K562 (cell line): ENCODE data around the gene WDR47. TPM values are rescaled to one million over a fixed set of nuclear protein-coding genes. Genes with fewer than 3 reads are reported as not detected.

Source experiments
- BRD4 ChIP-seq: fragments of 200-600 bp; sonication (generic); IDR thresholded peaks from 2 replicates; pipeline ENCODE4 v1.6.1; 2017; ENCODE audit warnings: inconsistent platforms
- CSDE1 ChIP-seq, 2 experiments: fragments of 450-650 bp; IDR thresholded peaks; 2 replicates each; pipeline ENCODE4 v1.6.1; 2016; ENCODE audit warnings: mild to moderate bottlenecking in 1 of 2
- HLTF ChIP-seq: fragments of 450-650 bp; IDR thresholded peaks from 2 replicates; pipeline ENCODE4 v1.6.1; 2016
- KDM2B ChIP-seq: fragments of 250-450 bp; sonication (Bioruptor Pico); IDR thresholded peaks from 2 replicates; pipeline ENCODE4 v1.8.0; 2021; ENCODE audit warnings: mild to moderate bottlenecking, moderate library complexity
- KDM4B ChIP-seq, 2 experiments: fragments of 450-650 bp in 1 of 2; sonication (generic) in 1 of 2; IDR thresholded peaks; 2 replicates each; pipeline ENCODE4 v1.6.1; 2016 to 2017; ENCODE audit warnings: borderline replicate concordance in 2 of 2, antibody characterized with exemption in 1 of 2, low read depth in 1 of 2, mild to moderate bottlenecking in 1 of 2
- PTTG1 ChIP-seq: fragments of 450-650 bp; IDR thresholded peaks from 2 replicates; pipeline ENCODE4 v1.6.1; 2016; ENCODE audit warnings: low read depth, mild to moderate bottlenecking, missing genetic modification characterization, missing compliant biosample characterization
- RBBP5 ChIP-seq: fragments of 200-600 bp; sonication (generic); IDR thresholded peaks from 2 replicates; pipeline ENCODE4 v1.6.1; 2012; ENCODE audit warnings: borderline replicate concordance, mild to moderate bottlenecking, low read length, control low read depth, inconsistent platforms; ENCODE audit not compliant: insufficient read depth, poor library complexity, severe bottlenecking
- SRSF9 ChIP-seq: fragments of 200-400 bp; formaldehyde crosslinking; IDR thresholded peaks from 2 replicates; pipeline ENCODE4 v1.6.1; 2017; ENCODE audit warnings: low read depth, low read length, borderline replicate concordance
- ZBTB8A ChIP-seq: fragments of 450-650 bp; IDR thresholded peaks from 2 replicates; pipeline ENCODE4 v1.6.1; 2018; ENCODE audit warnings: mild to moderate bottlenecking, moderate library complexity; ENCODE audit not compliant: partially characterized antibody
- ZFX ChIP-seq: sonication (generic); formaldehyde crosslinking; IDR thresholded peaks from 2 replicates; pipeline ENCODE4 v1.8.0; 2022; ENCODE audit warnings: mild to moderate bottlenecking, missing genetic modification reagents, moderate library complexity
- ZNF316 ChIP-seq: fragments of 450-650 bp; IDR thresholded peaks from 2 replicates; pipeline ENCODE4 v1.6.1; 2016
- ZNF780A ChIP-seq: fragments of 250-450 bp; sonication (Bioruptor Pico); IDR thresholded peaks from 2 replicates; pipeline ENCODE4 v1.5.0; 2021; ENCODE audit warnings: mild to moderate bottlenecking
- polyA plus RNA-seq, 8 experiments: library from polyadenylated mRNA; depleted of rRNA in 4 of 8; stranded (reverse) in 5 of 8; unstranded in 3 of 8; fragments of >200 nt; fragmentation: Nextera tagmentation in 2 of 8; fragmentation: Illumina TruSeq in 1 of 8; extraction: Ambion mirVana in 2 of 8; extraction: Trizol in 1 of 8; gene quantifications; 2 replicates each; pipeline versions ENCODE4 v1.2.1 to v1.2.3, GENCODE V29; 2011 to 2014; ENCODE audit warnings: inconsistent platforms in 1 of 8, missing spikeins in 1 of 8
- total RNA-seq, 7 experiments: library from RNA; depleted of rRNA in 6 of 7; stranded (reverse); fragments of >200 nt in 6 of 7; fragmentation: Illumina TruSeq in 2 of 7; extraction: Trizol in 2 of 7; gene quantifications; 2 replicates each; pipeline versions ENCODE4 v1.2.1 to v1.2.3, GENCODE V29; 2011 to 2021; ENCODE audit warnings: low replicate concordance in 1 of 7
- TF ChIP-seq, protein P1 (sequence below): fragments of 200-600 bp; sonication (generic); IDR thresholded peaks from one replicate; pipeline ENCODE4 v1.6.1; 2012; ENCODE audit warnings: mild to moderate bottlenecking, low read depth, low read length, inconsistent platforms
- TF ChIP-seq, protein P2 (sequence below): fragments of 250-450 bp; sonication (Bioruptor Pico); IDR thresholded peaks from 2 replicates; pipeline ENCODE4 v1.8.0; 2022; ENCODE audit warnings: moderate library complexity, mild to moderate bottlenecking, inconsistent platforms

The WDR47 gene
- total and polyA plus RNA-seq, 9 of the 15 experiments (the other 6 are each of a cell fraction or from before 2014, with no cell fraction given): 1.3 to 10.1 (median 4.9) TPM

DNA sequence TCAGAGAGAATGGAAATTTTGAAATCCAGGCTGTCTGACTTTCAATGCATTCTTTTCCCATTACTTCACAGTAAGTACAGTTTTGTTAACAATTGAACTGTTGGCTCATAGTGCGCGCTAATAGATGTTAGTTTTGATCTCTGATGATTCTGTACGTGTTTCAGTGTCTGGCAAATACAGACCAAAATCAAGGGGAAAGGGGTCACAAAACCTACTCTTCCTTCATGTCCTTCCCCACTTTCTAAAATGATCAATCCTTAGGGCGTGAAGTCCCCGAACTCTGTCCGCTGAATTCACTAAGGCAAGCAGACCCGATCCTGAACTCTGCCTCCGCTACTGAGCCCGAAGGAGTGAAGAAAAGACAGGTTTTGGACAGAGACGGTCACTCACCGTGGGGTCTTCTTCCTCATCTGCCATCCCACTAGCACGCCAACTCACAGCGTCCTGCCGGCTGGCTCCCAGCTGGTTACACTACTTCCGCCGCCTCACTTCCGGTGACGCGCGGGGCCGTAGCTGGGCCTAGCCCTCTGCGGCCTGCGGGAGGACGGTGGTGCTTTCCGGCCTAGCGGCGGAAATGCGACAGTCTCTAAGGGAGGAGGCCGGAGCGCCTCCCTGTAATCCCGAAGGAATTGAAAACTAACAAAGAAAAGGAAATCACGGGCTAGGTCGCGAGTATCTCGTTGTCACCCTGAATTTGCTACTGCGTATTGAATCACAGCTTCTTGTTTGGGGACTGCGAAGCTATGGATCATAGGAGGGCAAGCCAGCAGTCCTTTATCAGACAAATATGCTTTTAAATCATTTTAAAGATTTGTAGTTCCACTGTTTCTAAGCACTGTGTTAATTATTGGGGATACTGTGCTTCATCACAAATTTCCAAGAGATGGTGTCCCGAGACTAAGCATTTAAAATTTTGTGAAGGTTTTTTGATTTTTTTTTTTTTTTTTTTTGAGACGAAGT, 33.9 kb upstream of the WDR47 start, which contains the start of gene TAF13 (continued):
- TF ChIP-seq, protein P1, sequence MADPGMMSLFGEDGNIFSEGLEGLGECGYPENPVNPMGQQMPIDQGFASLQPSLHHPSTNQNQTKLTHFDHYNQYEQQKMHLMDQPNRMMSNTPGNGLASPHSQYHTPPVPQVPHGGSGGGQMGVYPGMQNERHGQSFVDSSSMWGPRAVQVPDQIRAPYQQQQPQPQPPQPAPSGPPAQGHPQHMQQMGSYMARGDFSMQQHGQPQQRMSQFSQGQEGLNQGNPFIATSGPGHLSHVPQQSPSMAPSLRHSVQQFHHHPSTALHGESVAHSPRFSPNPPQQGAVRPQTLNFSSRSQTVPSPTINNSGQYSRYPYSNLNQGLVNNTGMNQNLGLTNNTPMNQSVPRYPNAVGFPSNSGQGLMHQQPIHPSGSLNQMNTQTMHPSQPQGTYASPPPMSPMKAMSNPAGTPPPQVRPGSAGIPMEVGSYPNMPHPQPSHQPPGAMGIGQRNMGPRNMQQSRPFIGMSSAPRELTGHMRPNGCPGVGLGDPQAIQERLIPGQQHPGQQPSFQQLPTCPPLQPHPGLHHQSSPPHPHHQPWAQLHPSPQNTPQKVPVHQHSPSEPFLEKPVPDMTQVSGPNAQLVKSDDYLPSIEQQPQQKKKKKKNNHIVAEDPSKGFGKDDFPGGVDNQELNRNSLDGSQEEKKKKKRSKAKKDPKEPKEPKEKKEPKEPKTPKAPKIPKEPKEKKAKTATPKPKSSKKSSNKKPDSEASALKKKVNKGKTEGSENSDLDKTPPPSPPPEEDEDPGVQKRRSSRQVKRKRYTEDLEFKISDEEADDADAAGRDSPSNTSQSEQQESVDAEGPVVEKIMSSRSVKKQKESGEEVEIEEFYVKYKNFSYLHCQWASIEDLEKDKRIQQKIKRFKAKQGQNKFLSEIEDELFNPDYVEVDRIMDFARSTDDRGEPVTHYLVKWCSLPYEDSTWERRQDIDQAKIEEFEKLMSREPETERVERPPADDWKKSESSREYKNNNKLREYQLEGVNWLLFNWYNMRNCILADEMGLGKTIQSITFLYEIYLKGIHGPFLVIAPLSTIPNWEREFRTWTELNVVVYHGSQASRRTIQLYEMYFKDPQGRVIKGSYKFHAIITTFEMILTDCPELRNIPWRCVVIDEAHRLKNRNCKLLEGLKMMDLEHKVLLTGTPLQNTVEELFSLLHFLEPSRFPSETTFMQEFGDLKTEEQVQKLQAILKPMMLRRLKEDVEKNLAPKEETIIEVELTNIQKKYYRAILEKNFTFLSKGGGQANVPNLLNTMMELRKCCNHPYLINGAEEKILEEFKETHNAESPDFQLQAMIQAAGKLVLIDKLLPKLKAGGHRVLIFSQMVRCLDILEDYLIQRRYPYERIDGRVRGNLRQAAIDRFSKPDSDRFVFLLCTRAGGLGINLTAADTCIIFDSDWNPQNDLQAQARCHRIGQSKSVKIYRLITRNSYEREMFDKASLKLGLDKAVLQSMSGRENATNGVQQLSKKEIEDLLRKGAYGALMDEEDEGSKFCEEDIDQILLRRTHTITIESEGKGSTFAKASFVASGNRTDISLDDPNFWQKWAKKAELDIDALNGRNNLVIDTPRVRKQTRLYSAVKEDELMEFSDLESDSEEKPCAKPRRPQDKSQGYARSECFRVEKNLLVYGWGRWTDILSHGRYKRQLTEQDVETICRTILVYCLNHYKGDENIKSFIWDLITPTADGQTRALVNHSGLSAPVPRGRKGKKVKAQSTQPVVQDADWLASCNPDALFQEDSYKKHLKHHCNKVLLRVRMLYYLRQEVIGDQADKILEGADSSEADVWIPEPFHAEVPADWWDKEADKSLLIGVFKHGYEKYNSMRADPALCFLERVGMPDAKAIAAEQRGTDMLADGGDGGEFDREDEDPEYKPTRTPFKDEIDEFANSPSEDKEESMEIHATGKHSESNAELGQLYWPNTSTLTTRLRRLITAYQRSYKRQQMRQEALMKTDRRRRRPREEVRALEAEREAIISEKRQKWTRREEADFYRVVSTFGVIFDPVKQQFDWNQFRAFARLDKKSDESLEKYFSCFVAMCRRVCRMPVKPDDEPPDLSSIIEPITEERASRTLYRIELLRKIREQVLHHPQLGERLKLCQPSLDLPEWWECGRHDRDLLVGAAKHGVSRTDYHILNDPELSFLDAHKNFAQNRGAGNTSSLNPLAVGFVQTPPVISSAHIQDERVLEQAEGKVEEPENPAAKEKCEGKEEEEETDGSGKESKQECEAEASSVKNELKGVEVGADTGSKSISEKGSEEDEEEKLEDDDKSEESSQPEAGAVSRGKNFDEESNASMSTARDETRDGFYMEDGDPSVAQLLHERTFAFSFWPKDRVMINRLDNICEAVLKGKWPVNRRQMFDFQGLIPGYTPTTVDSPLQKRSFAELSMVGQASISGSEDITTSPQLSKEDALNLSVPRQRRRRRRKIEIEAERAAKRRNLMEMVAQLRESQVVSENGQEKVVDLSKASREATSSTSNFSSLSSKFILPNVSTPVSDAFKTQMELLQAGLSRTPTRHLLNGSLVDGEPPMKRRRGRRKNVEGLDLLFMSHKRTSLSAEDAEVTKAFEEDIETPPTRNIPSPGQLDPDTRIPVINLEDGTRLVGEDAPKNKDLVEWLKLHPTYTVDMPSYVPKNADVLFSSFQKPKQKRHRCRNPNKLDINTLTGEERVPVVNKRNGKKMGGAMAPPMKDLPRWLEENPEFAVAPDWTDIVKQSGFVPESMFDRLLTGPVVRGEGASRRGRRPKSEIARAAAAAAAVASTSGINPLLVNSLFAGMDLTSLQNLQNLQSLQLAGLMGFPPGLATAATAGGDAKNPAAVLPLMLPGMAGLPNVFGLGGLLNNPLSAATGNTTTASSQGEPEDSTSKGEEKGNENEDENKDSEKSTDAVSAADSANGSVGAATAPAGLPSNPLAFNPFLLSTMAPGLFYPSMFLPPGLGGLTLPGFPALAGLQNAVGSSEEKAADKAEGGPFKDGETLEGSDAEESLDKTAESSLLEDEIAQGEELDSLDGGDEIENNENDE: no peak
- peak; percentile 100 for TF ChIP-seq ZFX
- TF ChIP-seq BRD4: no peak; the same call in 1 of the 2 replicates
- TF ChIP-seq SRSF9: no peak
- TF ChIP-seq HLTF: no peak
- TF ChIP-seq ZNF316: 0 out of 2 replicates have a peak, but pooled peaks have one; percentile 1
- no peak for TF ChIP-seq ZNF780A (CRISPR knock-in tag)
- no peak for TF ChIP-seq PTTG1 (tag)
- TF ChIP-seq KDM4B (IDR thresholded peaks at IDR 0.05; ENCODE audit: borderline replicate concordance in 2 of 2, low read depth in 1 of 2): peak in 1 of 2 experiments; percentile 95; a peak in 2 of 4 replicates
- peak in 1 of 2 experiments; percentile 48; a peak in 1 of 4 replicates for TF ChIP-seq CSDE1 (IDR thresholded peaks at IDR 0.05)
- TF ChIP-seq RBBP5: peak; percentile 97
- TF ChIP-seq KDM2B (CRISPR knock-in tag): no peak
- TF ChIP-seq, protein P2, sequence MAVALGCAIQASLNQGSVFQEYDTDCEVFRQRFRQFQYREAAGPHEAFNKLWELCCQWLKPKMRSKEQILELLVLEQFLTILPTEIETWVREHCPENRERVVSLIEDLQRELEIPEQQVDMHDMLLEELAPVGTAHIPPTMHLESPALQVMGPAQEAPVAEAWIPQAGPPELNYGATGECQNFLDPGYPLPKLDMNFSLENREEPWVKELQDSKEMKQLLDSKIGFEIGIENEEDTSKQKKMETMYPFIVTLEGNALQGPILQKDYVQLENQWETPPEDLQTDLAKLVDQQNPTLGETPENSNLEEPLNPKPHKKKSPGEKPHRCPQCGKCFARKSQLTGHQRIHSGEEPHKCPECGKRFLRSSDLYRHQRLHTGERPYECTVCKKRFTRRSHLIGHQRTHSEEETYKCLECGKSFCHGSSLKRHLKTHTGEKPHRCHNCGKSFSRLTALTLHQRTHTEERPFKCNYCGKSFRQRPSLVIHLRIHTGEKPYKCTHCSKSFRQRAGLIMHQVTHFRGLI (CRISPR knock-in tag): no peak
- TF ChIP-seq ZBTB8A: no peak
